MV-4-11 (cell line): ENCODE data around the gene NEK1.

Experiments used
- DNase-seq: peaks from one replicate; lab custom pipeline; 2025; lab: John Stamatoyannopoulos, UW

NEK1 gene

GRCh38 chr4:169611991-169612870 lies at the start of gene NEK1:
TSS of gene NEK1 (minus strand) at chr4:169612583. CDS start at chr4:169602630, 9,953 bp downstream.
- DNase-seq: peak; percentile 71

DNA sequence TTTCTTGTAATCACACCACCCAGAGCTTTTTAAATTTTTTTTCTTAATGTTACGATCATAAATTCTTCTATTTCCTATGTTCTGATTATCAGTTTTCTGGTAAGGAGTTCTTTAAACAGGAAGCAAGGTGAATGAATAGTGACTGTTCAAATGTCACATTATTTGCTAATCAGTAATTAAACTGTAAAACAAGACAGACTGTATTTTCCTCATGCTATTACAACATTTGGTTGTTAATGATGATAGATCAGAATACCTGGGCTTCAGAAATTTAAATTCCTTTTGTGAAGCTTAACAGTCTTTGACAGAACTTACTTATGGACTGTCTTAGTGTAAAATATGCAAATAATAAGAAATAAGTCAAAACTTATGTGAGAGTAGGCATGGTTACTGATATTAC lies 49.4 kb upstream of the NEK1 start:
- no peak for DNase-seq

DNA sequence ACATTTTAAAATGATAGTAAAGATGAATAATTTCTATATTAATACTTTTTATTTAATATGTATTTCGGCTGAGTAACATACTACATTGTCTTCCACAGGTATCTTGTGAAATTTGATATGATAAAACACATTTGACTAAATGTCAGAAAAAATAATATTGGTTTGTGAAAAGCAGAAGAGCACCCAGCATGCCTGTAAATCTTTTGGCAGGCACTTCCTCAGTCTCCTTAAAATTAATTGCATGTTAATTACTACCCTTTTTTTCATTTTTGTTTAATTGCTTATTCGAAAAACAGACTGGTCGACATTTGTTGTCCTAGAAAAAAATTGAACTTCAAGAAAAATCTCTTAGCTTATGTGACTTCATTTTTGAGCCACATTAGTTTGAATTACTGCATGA lies 48.5 kb upstream of the NEK1 start:
- no peak for DNase-seq

GRCh38 chr4:169659716-169660670 lies 47.6 kb upstream of the NEK1 start:
- peak; percentile 94 for DNase-seq

GRCh38 chr4:169658975-169659715 lies 46.8 kb upstream of the NEK1 start:
- DNase-seq: no peak

GRCh38 chr4:169658196-169658595 lies 45.8 kb upstream of the NEK1 start:
- DNase-seq: no peak

DNA sequence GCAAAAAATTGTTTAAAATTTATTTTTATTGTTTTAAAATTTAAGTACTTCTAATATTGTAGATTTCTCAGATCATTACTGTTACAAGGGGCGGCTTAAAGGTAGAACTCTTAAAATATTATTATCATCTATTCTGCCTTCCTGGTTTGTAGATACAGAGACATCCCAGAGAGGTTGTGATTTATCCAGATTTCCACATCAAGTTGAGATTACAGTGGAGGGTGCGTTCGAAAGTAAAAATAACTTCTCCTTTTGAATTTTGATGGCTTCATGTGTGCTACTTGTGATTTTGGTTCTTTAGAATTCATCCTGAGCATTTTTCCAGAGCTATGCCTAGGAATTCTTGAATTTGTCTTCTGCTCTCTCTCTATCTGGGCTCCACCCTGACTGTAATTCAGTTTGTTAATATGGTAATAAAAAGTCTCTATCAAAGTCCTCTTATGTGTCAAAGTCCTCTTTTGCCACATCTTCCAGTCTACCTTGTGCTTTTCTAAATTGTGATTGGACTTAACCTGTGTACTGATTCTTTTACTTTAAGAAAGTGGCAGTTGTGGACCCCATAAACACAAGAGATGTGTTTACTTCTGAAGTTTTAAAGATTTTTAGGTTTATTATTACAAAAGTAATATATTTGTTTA lies 45.2 kb upstream of the NEK1 start:
- no peak for DNase-seq

DNA sequence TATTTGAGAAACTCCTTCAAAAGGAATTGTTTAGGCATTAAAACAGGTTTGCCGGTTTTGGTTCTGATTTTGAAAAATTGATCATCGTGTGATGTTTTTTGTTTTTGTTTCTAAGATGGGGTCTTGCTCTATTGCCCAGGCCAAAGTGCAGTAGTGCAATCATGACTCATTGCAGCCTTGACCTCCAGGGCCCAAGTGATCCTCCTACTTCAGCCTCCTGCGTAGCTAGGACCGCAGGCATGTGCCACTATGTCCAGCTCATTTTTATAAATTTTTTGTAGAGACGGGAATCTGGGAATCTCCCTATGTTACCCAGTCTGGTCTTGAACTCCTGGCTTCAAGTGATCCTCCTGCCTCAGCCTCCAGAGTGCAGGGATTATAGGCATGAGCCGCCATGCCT lies 43.0 kb upstream of the NEK1 start:
- no peak for DNase-seq

DNA sequence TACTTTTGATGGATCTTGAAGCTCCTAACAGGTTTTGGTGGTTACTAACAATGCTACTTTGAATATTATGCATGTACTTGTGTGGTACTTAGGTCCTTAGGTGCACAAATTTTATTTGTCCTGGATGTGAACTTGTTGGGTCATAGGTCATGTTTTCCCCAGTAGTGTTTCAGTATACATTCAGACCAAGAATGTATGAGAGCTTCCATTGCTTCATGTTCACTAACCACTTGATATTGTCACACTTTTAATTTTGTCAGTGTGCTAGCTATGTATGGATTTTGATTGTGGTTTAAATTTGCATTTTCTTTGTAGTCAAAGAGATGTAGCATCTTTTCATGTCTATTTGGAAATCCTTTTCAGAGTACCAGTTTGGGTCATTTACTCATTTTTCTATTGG lies 40.2 kb upstream of the NEK1 start:
- no peak for DNase-seq

- no peak for DNase-seq
Observed at GRCh38 chr4:169650227-169650936, 38.0 kb upstream of the NEK1 start.

DNA sequence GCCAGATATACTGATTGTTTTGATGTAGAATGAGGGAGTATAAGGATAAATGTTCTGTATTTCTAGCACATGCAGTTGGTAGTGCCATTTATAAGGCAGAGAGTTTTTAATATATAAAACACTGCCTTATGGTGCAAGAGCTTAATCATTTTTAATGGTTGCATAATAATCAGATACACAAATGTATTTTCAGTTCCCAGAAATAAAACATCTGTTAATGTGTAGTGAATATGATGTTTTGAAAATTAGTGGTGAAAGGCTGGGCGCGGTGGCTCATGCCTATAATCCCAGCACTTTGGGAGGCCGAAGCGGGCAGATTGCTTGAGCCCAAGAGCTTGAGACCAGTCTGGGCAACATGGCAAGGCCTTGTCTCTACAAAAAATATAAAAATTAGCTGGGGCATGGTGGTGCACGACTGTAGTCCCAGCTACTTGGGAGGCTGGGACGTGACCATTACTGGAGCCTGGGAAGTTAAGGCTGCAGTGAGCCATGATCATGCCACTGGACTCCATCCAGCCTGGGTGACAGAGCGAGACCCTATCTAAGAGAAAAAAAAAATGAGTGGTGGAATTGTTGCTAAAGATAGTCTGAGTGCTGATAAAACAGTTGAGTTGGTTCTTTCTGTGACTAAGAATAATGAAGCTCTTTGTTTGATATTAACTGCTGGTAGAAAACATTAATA lies 37.3 kb upstream of the NEK1 start:
- no peak for DNase-seq

- DNase-seq: no peak
Observed at GRCh38 chr4:169645627-169646026, 33.2 kb upstream of the NEK1 start.

- DNase-seq: no peak
Observed at GRCh38 chr4:169644802-169645201, 32.4 kb upstream of the NEK1 start.

DNA sequence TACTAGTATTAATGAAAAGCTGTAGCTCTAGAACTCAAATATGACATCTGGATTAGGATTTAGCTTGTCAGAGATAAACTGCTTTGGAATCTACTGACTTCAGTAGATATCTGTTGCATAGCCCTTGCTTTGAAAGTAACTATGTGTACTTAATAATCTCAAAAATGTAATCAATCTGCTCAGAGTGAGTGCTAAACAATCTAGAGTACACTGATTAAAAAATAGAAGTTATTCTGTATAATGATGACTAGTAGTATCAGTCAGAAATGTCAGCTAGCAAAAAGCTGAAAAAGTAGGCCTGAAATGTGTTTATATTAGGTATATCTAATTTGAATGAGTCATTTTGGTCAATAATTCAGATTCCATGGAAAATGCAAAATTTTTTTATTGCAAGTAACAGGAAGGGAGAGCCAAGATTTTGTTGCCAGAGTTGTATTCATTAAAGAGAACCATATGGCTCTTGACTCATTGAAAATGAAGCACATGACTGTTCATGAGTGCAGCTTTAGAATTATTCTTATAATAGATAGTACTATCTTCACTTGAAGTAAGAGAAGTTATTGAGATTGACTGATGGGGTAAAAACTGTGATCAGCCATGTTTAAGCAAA lies 28.0 kb upstream of the NEK1 start:
- DNase-seq: no peak

- no peak for DNase-seq
Observed at GRCh38 chr4:169634975-169635374, 22.6 kb upstream of the NEK1 start.

- DNase-seq: no peak
Observed at GRCh38 chr4:169632896-169633295, 20.5 kb upstream of the NEK1 start.

DNA sequence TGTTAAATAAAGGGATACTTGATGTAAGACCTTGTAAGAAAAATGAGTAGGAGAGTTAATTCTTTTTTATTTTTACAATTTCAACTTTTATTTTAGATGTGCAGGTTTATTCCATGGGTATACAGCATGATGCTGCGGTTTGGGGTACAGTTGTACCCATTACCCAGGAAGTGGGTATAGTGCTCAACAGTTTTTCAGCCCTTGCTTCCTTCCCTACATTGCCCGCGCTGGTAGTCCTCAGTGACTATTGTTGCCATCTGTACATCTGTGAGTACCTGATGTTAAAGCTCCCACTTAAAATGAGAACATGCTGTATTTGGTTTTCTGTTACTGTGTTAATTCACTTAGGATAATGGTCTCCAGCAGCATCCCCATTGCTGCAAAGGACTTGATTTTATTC lies 17.7 kb upstream of the NEK1 start:
- no peak for DNase-seq

DNA sequence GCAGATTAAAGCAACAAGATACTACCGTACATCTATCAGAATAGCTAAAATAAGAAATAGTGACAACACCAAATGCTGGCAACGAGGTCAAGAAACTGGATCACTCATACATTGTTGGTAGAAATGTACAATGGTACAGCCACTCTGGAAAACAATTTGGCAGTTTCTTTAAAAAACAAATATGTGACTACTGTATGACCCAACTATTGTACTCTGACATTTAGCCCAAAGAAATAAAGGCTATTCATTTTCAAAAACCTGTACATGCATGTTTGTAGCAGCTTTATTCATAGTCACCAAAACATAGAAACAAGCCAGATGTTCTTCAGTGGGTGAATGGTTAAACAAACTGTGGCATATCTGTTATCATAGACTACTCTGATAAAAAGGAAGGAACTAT lies 16.2 kb upstream of the NEK1 start:
- DNase-seq: no peak

DNA sequence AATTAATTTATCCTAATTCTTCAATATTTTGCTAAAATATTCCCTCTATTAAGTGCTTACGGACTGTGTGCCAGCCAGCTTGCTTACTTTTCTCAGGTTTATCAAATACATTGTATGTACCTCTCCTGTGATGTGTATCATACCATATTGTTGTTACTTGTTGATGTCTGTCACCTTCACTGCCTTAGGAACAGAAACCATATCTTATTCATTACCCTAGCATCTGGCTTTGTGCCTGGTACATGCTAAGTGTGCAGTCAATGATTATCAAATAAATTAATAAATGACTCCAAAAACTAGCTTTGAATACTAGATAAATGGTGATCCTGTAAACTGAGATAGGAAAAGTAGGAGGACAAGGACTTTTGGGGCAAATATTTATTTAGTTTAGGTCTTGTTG lies 14.9 kb upstream of the NEK1 start:
- DNase-seq: no peak
